Hepatocyte (in vitro differentiated cells): ENCODE data around the gene MAN1C1. TPM values are rescaled to one million over a fixed set of nuclear protein-coding genes. Genes with fewer than 3 reads are reported as not detected.

ENCODE experiments used
- DNase-seq: peaks from one replicate; pipeline ENCODE4 v3.0.0-alpha.2; 2016; ENCODE audit warnings: low spot score
- H2AFZ ChIP-seq: fragments of 200-600 bp; sonication (generic); 2 replicates; pipeline ENCODE4 v1.6.0; 2016; ENCODE audit warnings: antibody characterized with exemption, mild to moderate bottlenecking
- H3K27ac ChIP-seq: fragments of 200-600 bp; sonication (generic); 2 replicates; pipeline ENCODE4 v1.5.1; 2016; ENCODE audit warnings: mild to moderate bottlenecking
- H3K27me3 ChIP-seq: fragments of 200-600 bp; sonication (generic); 2 replicates; pipeline ENCODE4 v1.6.1; 2016
- H3K36me3 ChIP-seq: fragments of 200-600 bp; sonication (generic); replicated peaks from 2 replicates; pipeline ENCODE4 v1.5.1; 2016; ENCODE audit warnings: low read depth; ENCODE audit not compliant: insufficient read depth
- H3K4me1 ChIP-seq: fragments of 200-600 bp; sonication (generic); 2 replicates; pipeline ENCODE4 v1.5.1; 2016; ENCODE audit warnings: mild to moderate bottlenecking, moderate library complexity; ENCODE audit not compliant: insufficient read depth
- H3K4me2 ChIP-seq: fragments of 200-600 bp; sonication (generic); 2 replicates; pipeline ENCODE4 v1.6.0; 2016
- H3K4me3 ChIP-seq: fragments of 200-600 bp; sonication (generic); 2 replicates; pipeline ENCODE4 v1.5.1; 2016; ENCODE audit warnings: mild to moderate bottlenecking
- H3K79me2 ChIP-seq: fragments of 200-600 bp; sonication (generic); 2 replicates; pipeline ENCODE4 v1.6.0; 2017; ENCODE audit warnings: mild to moderate bottlenecking
- H3K9me2 ChIP-seq: fragments of 200-600 bp; sonication (generic); replicated peaks from 2 replicates; pipeline ENCODE4 v1.6.0; 2017; ENCODE audit warnings: mild to moderate bottlenecking; ENCODE audit not compliant: insufficient read depth
- H3K9me3 ChIP-seq: fragments of 200-600 bp; sonication (generic); 2 replicates; pipeline ENCODE4 v1.5.1; 2016; ENCODE audit warnings: low read depth, mild to moderate bottlenecking
- H4K20me1 ChIP-seq: fragments of 200-600 bp; sonication (generic); 2 replicates; pipeline ENCODE4 v1.6.0; 2016; ENCODE audit warnings: mild to moderate bottlenecking; ENCODE audit not compliant: insufficient read depth, poor library complexity, severe bottlenecking
- EZH2 ChIP-seq: fragments of 200-600 bp; sonication (generic); IDR thresholded peaks from 2 replicates; pipeline ENCODE4 v1.6.1; 2016; ENCODE audit warnings: antibody characterized with exemption, mild to moderate bottlenecking, borderline replicate concordance
- EZH2phosphoT487 ChIP-seq: fragments of 200-600 bp; sonication (generic); IDR thresholded peaks from one replicate; pipeline ENCODE4 v1.6.1; 2018; ENCODE audit warnings: antibody characterized with exemption, mild to moderate bottlenecking, low read depth, moderate library complexity; ENCODE audit not compliant: unreplicated experiment, severe bottlenecking
- WGBS: methylation state at CpG from one replicate; pipeline ENCODE4 v1.1.6; 2016; ENCODE audit warnings: low lambda C conversion rate; ENCODE audit errors: missing lambda C conversion rate; 5-methylcytosine and 5-hydroxymethylcytosine counted together
- polyA plus RNA-seq: library from polyadenylated mRNA; unstranded; fragments of >200 nt; fragmentation: Nextera tagmentation; extraction: Ambion mirVana; gene quantifications from 2 replicates; pipeline ENCODE4 v1.2.1, GENCODE V29; 2016
- total RNA-seq: library from RNA; depleted of rRNA; stranded (reverse); fragments of >200 nt; gene quantifications from 2 replicates; pipeline ENCODE4 v1.2.3, GENCODE V29; 2014
- TF ChIP-seq, protein P1 (sequence below): fragments of 200-600 bp; sonication (generic); IDR thresholded peaks from 2 replicates; pipeline ENCODE4 v1.5.1; 2016; ENCODE audit warnings: antibody characterized with exemption, mild to moderate bottlenecking; ENCODE audit not compliant: poor library complexity

Gene MAN1C1
- total and polyA plus RNA-seq, 2 experiments from 2014 or later = 20.6 to 29.3 TPM

DNA sequence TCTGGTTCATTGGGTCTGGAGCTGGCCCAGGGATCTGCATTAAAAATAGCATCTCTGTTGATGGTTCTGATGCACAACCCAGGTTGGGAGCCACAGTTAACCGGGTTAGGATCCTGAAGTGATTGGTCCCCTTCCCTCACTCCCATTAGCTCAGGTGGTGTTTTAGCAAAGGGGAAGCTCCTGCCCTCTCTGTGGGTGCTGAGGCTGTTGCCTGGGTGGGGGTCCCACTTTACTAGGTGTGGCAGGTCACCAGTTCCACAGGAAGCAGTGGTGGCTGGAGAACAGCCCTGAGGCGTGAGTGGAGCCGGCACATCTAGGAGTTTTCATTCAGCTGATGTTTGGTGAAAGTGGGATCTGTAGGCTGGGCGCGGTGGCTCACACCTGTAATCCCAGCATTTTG, 86.5 kb downstream of the MAN1C1 start:
- TF ChIP-seq EZH2 = no peak
- TF ChIP-seq, protein P1, sequence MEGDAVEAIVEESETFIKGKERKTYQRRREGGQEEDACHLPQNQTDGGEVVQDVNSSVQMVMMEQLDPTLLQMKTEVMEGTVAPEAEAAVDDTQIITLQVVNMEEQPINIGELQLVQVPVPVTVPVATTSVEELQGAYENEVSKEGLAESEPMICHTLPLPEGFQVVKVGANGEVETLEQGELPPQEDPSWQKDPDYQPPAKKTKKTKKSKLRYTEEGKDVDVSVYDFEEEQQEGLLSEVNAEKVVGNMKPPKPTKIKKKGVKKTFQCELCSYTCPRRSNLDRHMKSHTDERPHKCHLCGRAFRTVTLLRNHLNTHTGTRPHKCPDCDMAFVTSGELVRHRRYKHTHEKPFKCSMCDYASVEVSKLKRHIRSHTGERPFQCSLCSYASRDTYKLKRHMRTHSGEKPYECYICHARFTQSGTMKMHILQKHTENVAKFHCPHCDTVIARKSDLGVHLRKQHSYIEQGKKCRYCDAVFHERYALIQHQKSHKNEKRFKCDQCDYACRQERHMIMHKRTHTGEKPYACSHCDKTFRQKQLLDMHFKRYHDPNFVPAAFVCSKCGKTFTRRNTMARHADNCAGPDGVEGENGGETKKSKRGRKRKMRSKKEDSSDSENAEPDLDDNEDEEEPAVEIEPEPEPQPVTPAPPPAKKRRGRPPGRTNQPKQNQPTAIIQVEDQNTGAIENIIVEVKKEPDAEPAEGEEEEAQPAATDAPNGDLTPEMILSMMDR = no peak
- no peak for TF ChIP-seq EZH2phosphoT487
- WGBS = 94% methylated on average over 5 of the region's 5 CpGs
- Histone ChIP-seq H3K4me1 (peaks cover 29% of the 10 kb centered on the region), H4K20me1 (no peaks in the 10 kb centered on the region), H3K27ac (no peak overlapping the region), H3K79me2 (no peaks in the 10 kb centered on the region), H3K27me3 (no peaks in the 10 kb centered on the region), H3K4me3 (no peak overlapping the region), H3K4me2 (no peak overlapping the region), H2AFZ (no peak overlapping the region), H3K9me2 (no peaks in the 10 kb centered on the region), H3K36me3 (no peaks in the 10 kb centered on the region), H3K9me3 (no peaks in the 10 kb centered on the region)
- no peak for DNase-seq

DNA sequence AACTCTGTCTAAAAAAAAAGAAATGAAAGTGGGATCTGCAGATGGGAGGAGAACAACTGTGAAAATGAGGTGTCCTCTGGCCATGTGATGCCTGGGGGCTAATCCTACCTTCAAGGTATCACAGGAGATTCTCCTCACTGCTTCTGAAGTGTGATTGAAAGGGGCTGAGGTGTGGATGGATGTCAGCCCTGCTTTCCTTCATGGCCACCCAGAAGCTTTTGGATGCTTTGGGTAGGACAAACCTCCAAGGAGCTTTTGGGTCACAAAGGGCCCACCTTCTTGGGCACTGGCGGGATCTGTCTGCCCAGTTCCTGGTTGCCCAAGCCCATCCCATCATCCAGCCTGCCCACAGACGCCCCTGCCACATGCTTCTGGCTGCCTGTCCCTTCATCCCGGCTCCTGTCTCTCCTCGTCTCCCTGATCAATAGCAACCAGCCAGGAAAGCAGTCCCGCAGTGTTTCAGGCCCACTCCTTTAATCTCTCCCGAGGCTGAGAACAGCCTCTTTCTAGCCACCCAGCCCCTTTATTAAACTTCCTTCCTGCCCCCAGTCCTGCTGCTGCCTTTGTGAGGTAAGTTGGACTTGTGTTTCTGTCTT, 87.2 kb downstream of the MAN1C1 start:
- H3K4me1 ChIP-seq = peaks cover 31% of the 10 kb centered on the region
- WGBS = 79% methylated on average over 6 of the region's 6 CpGs

DNA sequence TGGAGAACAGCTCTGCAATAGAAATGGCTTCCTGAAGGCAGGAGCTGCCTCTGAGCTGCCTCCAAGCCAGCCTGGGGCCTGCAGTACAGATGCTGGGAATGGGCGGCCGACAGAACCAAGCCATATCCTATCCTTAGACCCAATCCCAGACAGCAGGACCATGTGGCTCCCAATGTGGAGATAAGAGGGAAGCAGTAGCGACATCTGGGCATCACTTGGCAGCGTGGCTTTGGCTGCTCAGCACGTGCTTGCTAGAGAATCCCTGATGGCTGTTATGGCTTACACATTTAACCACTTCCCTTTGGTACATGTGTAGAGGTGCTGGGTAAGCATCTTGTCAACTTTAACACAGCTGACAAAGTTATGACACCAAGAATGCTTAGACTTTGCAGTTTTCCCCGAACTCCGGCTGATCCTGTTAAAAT, 87.7 kb downstream of the MAN1C1 start:
- Histone ChIP-seq H3K4me2 (no peak overlapping the region), H3K79me2 (no peaks in the 10 kb centered on the region)

More for the DNA sequence above, 87.2 kb downstream of the MAN1C1 start:
- Histone ChIP-seq H3K9me3 (no peaks in the 10 kb centered on the region), H3K4me2 (no peak overlapping the region), H3K27me3 (no peaks in the 10 kb centered on the region), H3K36me3 (no peaks in the 10 kb centered on the region), H3K9me2 (no peaks in the 10 kb centered on the region), H2AFZ (no peak overlapping the region), H3K4me3 (no peak overlapping the region), H3K79me2 (no peaks in the 10 kb centered on the region), H3K27ac (no peak overlapping the region), H4K20me1 (no peaks in the 10 kb centered on the region)
- DNase-seq = no peak
- TF ChIP-seq, protein P1 = no peak
- no peak for TF ChIP-seq EZH2phosphoT487
- TF ChIP-seq EZH2 = no peak

More for the DNA sequence above, 87.7 kb downstream of the MAN1C1 start:
- Histone ChIP-seq H3K36me3 (no peaks in the 10 kb centered on the region), H3K27me3 (no peaks in the 10 kb centered on the region), H4K20me1 (no peaks in the 10 kb centered on the region), H3K4me1 (peaks cover 29% of the 10 kb centered on the region), H3K4me3 (no peak overlapping the region), H3K9me3 (no peaks in the 10 kb centered on the region), H3K9me2 (no peaks in the 10 kb centered on the region), H3K27ac (no peak overlapping the region), H2AFZ (no peak overlapping the region)
- DNase-seq = no peak
- 76% methylated on average over 7 of the region's 7 CpGs for WGBS
- TF ChIP-seq EZH2phosphoT487 (no peak), EZH2 (no peak)
- TF ChIP-seq, protein P1 = no peak
